Breast epithelium (tissue), 3 donors: ENCODE measurements around the gene CADM1.

ENCODE experiments used
- CTCF ChIP-seq, 3 donors: fragments of 450-650 bp; IDR thresholded peaks; one replicate each; pipeline ENCODE4 v1.5.1; 2016 to 2017; ENCODE audit warnings: antibody characterized with exemption in 3 of 3, mild to moderate bottlenecking in 3 of 3, moderate library complexity in 3 of 3
- POLR2A ChIP-seq: fragments of 450-650 bp; IDR thresholded peaks from one replicate; pipeline ENCODE4 v1.6.1; 2016; ENCODE audit warnings: antibody characterized with exemption, mild to moderate bottlenecking, moderate library complexity
- POLR2AphosphoS5 ChIP-seq, 3 donors: sonication (generic); formaldehyde crosslinking; IDR thresholded peaks; one replicate each; pipeline ENCODE4 v1.6.1; 2017; ENCODE audit warnings: antibody characterized with exemption in 3 of 3

- TF ChIP-seq CTCF (IDR thresholded peaks at IDR 0.05) (no peak), POLR2AphosphoS5 (IDR thresholded peaks at IDR 0.05) (no peak), POLR2A (no peak)
These were observed 73.9 kb downstream of the CADM1 start for GRCh38 chr11:115430345-115430744.
